Transverse colon (tissue), 4 donors: Measurements from ENCODE around the gene NCBP3. TPM values are rescaled to one million over a fixed set of nuclear protein-coding genes. Genes with fewer than 3 reads are reported as not detected.

ENCODE experiments used
- DNase-seq: peaks from one replicate; pipeline ENCODE4 v3.0.0-alpha.2; 2019
- H3K27ac ChIP-seq, 4 donors: fragments of 200-600 bp; sonication (generic); 2 replicates each; pipeline ENCODE4 v1.5.1; 2016 to 2018; ENCODE audit warnings: inconsistent platforms in 4 of 4
- H3K27me3 ChIP-seq: fragments of 200-600 bp; sonication (generic); 2 replicates; pipeline ENCODE4 v1.5.1; 2017; ENCODE audit warnings: inconsistent platforms
- H3K36me3 ChIP-seq, 4 donors: fragments of 200-600 bp; sonication (generic); 2 replicates each; pipeline ENCODE4 v1.5.1; 2017 to 2019; ENCODE audit warnings: inconsistent platforms in 4 of 4
- H3K4me1 ChIP-seq, 4 donors: fragments of 200-600 bp; sonication (generic); 2 replicates each; pipeline ENCODE4 v1.5.1; 2017 to 2020; ENCODE audit warnings: inconsistent platforms in 4 of 4
- H3K4me3 ChIP-seq, 4 donors: fragments of 200-600 bp; sonication (generic); 1 replicate in 1 of 4; 2 replicates in 3 of 4; pipeline versions ENCODE4 v1.5.1 to v1.6.1; 2017 to 2019; ENCODE audit warnings: inconsistent platforms in 4 of 4
- H3K9me3 ChIP-seq, 2 donors: fragments of 200-600 bp; sonication (generic); 2 replicates each; pipeline ENCODE4 v1.5.1; 2017 to 2019; ENCODE audit warnings: inconsistent platforms in 2 of 2
- EP300 ChIP-seq: sonication (generic); formaldehyde crosslinking; IDR thresholded peaks from one replicate; pipeline ENCODE4 v1.6.1; 2017; ENCODE audit warnings: antibody characterized with exemption, low read depth
- POLR2A ChIP-seq: fragments of 450-650 bp; IDR thresholded peaks from one replicate; pipeline ENCODE4 v1.6.1; 2016; ENCODE audit warnings: antibody characterized with exemption, mild to moderate bottlenecking, moderate library complexity
- POLR2AphosphoS5 ChIP-seq, 3 donors: sonication (generic); formaldehyde crosslinking; IDR thresholded peaks; one replicate each; pipeline ENCODE4 v1.6.1; 2016; ENCODE audit warnings: antibody characterized with exemption in 3 of 3
- WGBS, 2 donors: methylation state at CpG; one replicate each; pipeline ENCODE4 v1.1.5; 2018; ENCODE audit warnings: low coverage in 1 of 2; 5-methylcytosine and 5-hydroxymethylcytosine counted together
- in situ Hi-C, 4 donors: fragments of 200-750 bp; cut with MboI; loops; one replicate each; pipeline versions ENCODE4 v1.15.0 to v1.15.1; 2017; ENCODE audit warnings: low sequenced_read_pairs in 3 of 4, low pct_ligation_motif_present in 1 of 4, low pct_unique_long_range_greater_than_20kb in 1 of 4
- intact Hi-C: fragments of 100-400 bp; cut with DNase I; formaldehyde crosslinking; loops from one replicate; pipeline ENCODE4 v1.15.1; 2023; ENCODE audit warnings: low total_unique reads
- total RNA-seq, 4 donors: library from RNA; depleted of rRNA; stranded (reverse); fragments of >200 nt; gene quantifications; one replicate each; pipeline ENCODE4 v1.1.0, GENCODE V29; 2016
- TF ChIP-seq, protein P1 (sequence below), 5 experiments: fragments of 200-600 bp in 3 of 5; fragments of 450-650 bp in 2 of 5; sonication (generic) in 3 of 5; IDR thresholded peaks; 1 replicate in 2 of 5; 2 replicates in 3 of 5; pipeline ENCODE4 v1.5.1; 2016 to 2017; ENCODE audit warnings: antibody characterized with exemption in 5 of 5, inconsistent platforms in 3 of 5, mild to moderate bottlenecking in 2 of 5, moderate library complexity in 1 of 5

The NCBP3 gene
- total RNA-seq, 4 donors from 2014 or later: 28.9 to 55.6 (median 45.8) TPM

DNA sequence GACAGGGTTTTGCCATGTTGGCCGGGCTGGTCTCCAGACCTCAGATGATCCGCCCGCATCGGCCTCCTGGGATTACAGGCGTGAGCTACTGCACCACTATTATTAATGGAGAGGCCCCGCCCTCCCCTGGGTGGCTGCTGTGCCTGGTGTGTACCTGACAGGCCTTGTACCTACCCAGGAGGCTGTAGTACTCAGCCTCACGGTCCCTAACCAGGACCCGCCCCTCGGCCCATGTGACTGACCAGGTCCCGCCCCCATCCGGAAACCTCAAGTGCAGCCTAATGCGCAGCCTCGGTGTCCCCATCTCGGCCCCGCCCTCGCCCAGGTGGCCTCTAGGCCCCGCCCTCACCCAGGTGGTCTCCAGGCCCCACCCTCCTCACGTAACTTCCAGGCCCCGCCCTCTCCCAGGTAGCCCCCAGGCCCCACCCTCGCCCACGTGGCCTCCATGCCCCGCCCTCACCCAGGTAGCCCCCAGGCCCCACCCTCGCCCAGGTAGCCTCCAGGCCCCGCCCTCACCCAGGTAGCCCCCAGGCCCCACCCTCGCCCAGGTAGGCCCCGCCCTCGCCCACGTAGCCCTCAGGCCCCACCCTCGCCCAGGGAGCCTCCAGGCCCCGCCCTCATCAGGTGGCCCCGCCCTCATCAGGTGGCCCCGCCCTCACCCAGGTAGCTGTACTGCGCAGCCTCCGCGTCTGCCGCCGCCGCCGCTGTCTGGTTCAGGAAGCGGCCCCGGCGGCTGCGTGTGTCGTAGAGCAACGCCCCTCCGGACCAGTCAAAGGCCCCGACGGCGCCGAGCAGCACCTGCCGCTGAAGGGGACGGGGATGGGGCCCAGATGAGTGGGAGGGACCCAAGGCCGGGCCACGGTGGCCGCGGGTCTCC, 91.3 kb downstream of the NCBP3 start:
- Histone ChIP-seq H3K36me3 (no peaks in the 10 kb centered on the region), H3K27me3 (no peaks in the 10 kb centered on the region), H3K27ac (peak overlapping the region; percentile 70 to 78 (median 74)), H3K9me3 (no peaks in the 10 kb centered on the region), H3K4me1 (peaks cover 0 to 10% (median 4%) of the 10 kb centered on the region in 4 donors), H3K4me3 (peak overlapping the region; percentile 8 to 60 (median 33))
- intact Hi-C loops (no loop called here), in situ Hi-C loops (no loop called here)
- peak; percentile 96 for DNase-seq
- TF ChIP-seq POLR2A (peak; percentile 67), POLR2AphosphoS5 (IDR thresholded peaks at IDR 0.05) (peak; percentile 56 to 73 (median 66))
- TF ChIP-seq, protein P1, sequence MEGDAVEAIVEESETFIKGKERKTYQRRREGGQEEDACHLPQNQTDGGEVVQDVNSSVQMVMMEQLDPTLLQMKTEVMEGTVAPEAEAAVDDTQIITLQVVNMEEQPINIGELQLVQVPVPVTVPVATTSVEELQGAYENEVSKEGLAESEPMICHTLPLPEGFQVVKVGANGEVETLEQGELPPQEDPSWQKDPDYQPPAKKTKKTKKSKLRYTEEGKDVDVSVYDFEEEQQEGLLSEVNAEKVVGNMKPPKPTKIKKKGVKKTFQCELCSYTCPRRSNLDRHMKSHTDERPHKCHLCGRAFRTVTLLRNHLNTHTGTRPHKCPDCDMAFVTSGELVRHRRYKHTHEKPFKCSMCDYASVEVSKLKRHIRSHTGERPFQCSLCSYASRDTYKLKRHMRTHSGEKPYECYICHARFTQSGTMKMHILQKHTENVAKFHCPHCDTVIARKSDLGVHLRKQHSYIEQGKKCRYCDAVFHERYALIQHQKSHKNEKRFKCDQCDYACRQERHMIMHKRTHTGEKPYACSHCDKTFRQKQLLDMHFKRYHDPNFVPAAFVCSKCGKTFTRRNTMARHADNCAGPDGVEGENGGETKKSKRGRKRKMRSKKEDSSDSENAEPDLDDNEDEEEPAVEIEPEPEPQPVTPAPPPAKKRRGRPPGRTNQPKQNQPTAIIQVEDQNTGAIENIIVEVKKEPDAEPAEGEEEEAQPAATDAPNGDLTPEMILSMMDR (IDR thresholded peaks at IDR 0.05): no peak
- WGBS, 2 donors: 11 to 27% methylated on average over 3 to 44 of the region's 56 CpGs

DNA sequence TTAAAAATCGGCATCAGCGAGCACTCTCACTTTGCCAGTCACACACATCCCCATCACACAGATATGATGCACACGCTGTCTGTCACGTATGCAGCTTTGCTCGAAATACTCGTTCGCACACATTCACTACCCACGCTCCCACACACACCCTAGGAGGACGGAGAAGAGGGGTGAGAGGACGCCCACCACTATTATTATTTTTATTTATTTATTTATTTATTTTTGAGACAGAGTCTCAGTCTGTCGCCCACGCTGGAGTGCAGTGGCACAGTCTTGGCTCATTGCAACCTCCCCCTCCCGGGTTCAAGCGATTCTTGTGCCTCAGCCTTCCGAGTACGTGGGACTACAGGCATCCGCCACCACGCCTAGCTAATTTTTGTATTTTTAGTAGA, 92.0 kb downstream of the NCBP3 start:
- Histone ChIP-seq H3K9me3 (no peaks in the 10 kb centered on the region), H3K4me1 (peaks cover 0 to 10% (median 4%) of the 10 kb centered on the region in 4 donors), H3K36me3 (no peaks in the 10 kb centered on the region), H3K4me3 (peak overlapping the region in 1 of 4 donors; percentile 22), H3K27ac (peak overlapping the region in 2 of 4 donors; percentile 1 to 52), H3K27me3 (no peaks in the 10 kb centered on the region)
- in situ Hi-C loops (no loop called here), intact Hi-C loops (no loop called here)
- TF ChIP-seq POLR2A: no peak
- TF ChIP-seq, protein P1 (IDR thresholded peaks at IDR 0.05): no peak
- no peak for DNase-seq
- WGBS, 2 donors: 84 to 86% methylated on average over 7 to 18 of the region's 18 CpGs

- intact Hi-C loops (no loop called here), in situ Hi-C loops (no loop called here)
- no peak for DNase-seq
- Histone ChIP-seq H3K9me3 (no peaks in the 10 kb centered on the region), H3K4me1 (peaks cover 0 to 10% (median 4%) of the 10 kb centered on the region in 4 donors), H3K27ac (no peak overlapping the region), H3K27me3 (no peaks in the 10 kb centered on the region), H3K4me3 (no peak overlapping the region), H3K36me3 (no peaks in the 10 kb centered on the region)
- TF ChIP-seq EP300 (no peak), POLR2A (no peak), POLR2AphosphoS5 (IDR thresholded peaks at IDR 0.05) (no peak)
- TF ChIP-seq, protein P1 (IDR thresholded peaks at IDR 0.05): no peak
- 75% methylated on average over 11 of the region's 12 CpGs; no CpG with 5 or more reads in 1 of the 2 donors for WGBS, 2 donors
These were observed 92.4 kb downstream of the NCBP3 start for GRCh38 chr17:3753624-3754023.

Other genes with a start within 250 kb of the NCBP3 start
- 10 to 100 TPM in 3 of 4 donors, 1 to 10 TPM in 1; 7.0 to 30.7 (median 10.7) TPM for gene TRPV1, start 236.8 kb downstream of the NCBP3 start, total RNA-seq
- 10 to 100 TPM in 3 of 4 donors, 1 to 10 TPM in 1; 9.0 to 50.9 (median 24.2) TPM for gene SHPK, start 210.0 kb downstream of the NCBP3 start, total RNA-seq
- gene CTNS, start 209.5 kb downstream of the NCBP3 start, total RNA-seq: 10 to 100 TPM in 3 of 4 donors, 1 to 10 TPM in 1; 1.2 to 25.7 (median 18.8) TPM
- 100 to 1,000 TPM; 129 to 451 (median 202) TPM for gene TAX1BP3, start 177.7 kb downstream of the NCBP3 start, total RNA-seq
- gene EMC6, start 177.4 kb downstream of the NCBP3 start, total RNA-seq: 10 to 100 TPM in 2 of 4 donors, 1 to 10 TPM in 2; 3.0 to 24.4 (median 13.2) TPM
- 10 to 100 TPM in 1 of 4 donors, 1 to 10 TPM in 1, under 1 TPM in 2; 0.68 to 11.4 (median 2.1) TPM for gene P2RX5, start 150.1 kb downstream of the NCBP3 start, total RNA-seq
- gene HASPIN, start 122.3 kb downstream of the NCBP3 start, total RNA-seq: 1 to 10 TPM in 1 of 4 donors, under 1 TPM in 2, not detected in 1; 0.14 to 2.4 (median 0.64) TPM
- gene ITGAE, start 45.1 kb downstream of the NCBP3 start, total RNA-seq: 10 to 100 TPM in 2 of 4 donors, 1 to 10 TPM in 2; 2.8 to 23.1 (median 14.5) TPM
- gene CAMKK1, start 46.8 kb upstream of the NCBP3 start, total RNA-seq: 10 to 100 TPM in 1 of 4 donors, 1 to 10 TPM in 3; 2.9 to 31.0 (median 5.0) TPM
- 10 to 100 TPM in 1 of 4 donors, 1 to 10 TPM in 2, under 1 TPM in 1; 0.82 to 11.2 (median 7.0) TPM for gene P2RX1, start 70.2 kb upstream of the NCBP3 start, total RNA-seq
- gene ATP2A3, start 118.2 kb upstream of the NCBP3 start, total RNA-seq: 100 to 1,000 TPM; 142 to 300 (median 208) TPM